GM19372 (cell line): Measurements from ENCODE around the gene ZDHHC14.
"Not testable (repeated sequence)": the region's sequence is repeated elsewhere in the genome, so short reads cannot be mapped to it uniquely, and the experiment has no call there.

ENCODE experiments used
- ATAC-seq: cut with Tn5 transposase; IDR thresholded peaks from one replicate; pipeline ENCODE4 v1.9.1; 2021; ENCODE audit warnings: mild to moderate bottlenecking, low read depth, moderate library complexity; ENCODE audit not compliant: unreplicated experiment

ZDHHC14 gene

DNA sequence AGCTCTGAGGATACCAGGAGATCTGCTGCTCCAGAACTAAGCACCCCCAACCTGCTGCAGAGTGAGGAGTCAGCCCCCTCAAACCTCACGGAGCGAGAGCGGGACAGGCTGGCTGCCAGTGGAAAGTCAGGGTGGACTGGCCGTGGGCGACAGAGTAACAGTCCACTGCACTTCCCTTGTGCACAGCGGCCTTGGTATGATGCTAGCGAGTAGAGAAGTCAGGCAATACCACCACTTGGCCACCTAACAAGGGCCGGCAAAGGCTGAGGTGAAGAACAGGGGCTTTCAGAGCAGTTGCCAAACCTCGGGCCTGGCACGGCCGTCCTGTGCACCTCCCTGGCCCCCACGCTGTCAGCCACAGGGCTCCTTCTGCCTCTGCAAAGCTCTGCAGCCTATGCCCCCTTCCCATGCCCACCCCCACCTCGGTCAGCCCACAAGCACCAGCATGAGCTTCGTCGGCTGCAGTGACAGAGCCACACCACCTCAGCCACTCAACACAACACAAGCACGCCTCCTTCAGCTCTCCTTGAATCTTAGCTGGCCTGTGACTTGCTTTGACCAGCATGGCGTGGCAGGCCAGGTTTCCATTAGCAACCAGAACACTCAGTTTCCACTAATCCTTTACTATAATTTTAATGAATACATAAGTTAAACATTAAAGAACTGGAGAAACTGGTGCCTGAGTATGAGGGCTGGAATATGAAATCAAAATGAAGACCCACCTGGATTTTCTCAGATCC lies 314.5 kb downstream of the ZDHHC14 start:
- ATAC-seq, result no peak

DNA sequence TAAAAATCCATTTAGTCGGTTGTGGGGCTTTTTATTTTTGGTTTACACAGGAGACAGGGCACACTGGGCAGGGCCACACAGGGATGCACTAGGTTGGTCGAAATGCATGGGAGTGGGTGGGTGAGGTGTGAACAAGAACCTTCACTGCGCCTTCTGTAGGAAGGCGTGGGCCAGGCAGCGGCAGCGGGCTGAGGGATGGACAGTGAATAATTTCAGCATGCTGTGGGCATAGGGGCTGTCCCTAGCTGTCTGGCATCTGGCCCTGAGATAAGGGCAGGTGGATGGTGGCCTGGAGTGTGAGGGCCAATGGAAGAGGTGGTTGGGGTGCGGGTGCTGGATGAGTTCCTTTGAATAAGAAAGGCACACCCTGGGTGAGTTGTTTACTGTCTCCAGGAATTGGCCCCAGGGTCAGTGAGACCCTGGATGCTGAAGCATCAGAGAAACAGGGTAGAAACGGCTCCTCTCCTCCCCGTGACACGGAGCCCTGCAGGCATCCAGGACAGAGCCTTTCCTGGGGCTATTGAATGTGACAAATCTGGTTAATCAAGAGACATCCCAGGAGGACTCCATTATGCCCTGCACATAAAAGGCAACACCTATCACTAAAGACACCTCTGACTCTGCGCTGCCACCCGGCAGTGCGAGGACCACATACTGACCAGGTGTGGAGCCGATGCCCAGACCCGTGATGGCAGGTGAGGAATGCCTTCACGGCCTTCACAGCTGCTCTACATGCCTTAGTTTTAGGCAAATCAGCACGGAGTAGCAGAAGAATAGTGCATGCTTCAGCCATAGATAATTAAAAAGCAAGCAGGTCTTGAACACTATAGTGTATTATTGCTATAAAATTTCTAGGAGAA lies 319.0 kb downstream of the ZDHHC14 start:
- ATAC-seq, result no peak

GRCh38 chr6:157706351-157706750 lies 325.4 kb downstream of the ZDHHC14 start:
- not testable (repeated sequence) for ATAC-seq

- no peak for ATAC-seq
These were observed 325.9 kb downstream of the ZDHHC14 start for GRCh38 chr6:157706883-157707282.

- ATAC-seq, result no peak
These were observed 326.6 kb downstream of the ZDHHC14 start for GRCh38 chr6:157707576-157707975.

- ATAC-seq, result no peak
These were observed 327.2 kb downstream of the ZDHHC14 start for GRCh38 chr6:157708239-157708638.

DNA sequence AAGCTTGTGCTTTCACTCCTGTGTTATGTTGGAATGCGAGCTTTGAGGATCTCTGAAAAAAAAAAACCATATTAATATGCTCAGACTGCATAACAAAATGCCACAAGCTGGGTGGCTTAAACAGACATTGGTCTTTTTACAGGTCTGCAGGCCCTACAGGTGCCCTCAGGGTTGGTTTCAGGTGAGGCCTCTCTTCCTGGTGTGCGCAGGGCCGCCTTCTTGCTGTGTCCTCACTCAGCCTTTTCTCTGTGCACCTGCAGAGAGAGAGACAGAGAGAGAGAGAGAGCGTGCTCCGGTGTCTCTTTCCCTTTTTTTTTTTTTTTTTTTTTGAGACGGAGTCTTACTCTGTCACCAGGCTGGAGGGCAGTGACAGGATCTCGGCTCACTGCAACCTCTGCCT lies 327.9 kb downstream of the ZDHHC14 start:
- no peak for ATAC-seq

- ATAC-seq, result no peak
These were observed 328.6 kb downstream of the ZDHHC14 start for GRCh38 chr6:157709555-157709954.

GRCh38 chr6:157710604-157711003 lies 329.6 kb downstream of the ZDHHC14 start:
- no peak for ATAC-seq

- no peak for ATAC-seq
These were observed 330.1 kb downstream of the ZDHHC14 start for GRCh38 chr6:157711060-157711459.

- no peak for ATAC-seq
These were observed 331.8 kb downstream of the ZDHHC14 start for GRCh38 chr6:157712585-157713295.

DNA sequence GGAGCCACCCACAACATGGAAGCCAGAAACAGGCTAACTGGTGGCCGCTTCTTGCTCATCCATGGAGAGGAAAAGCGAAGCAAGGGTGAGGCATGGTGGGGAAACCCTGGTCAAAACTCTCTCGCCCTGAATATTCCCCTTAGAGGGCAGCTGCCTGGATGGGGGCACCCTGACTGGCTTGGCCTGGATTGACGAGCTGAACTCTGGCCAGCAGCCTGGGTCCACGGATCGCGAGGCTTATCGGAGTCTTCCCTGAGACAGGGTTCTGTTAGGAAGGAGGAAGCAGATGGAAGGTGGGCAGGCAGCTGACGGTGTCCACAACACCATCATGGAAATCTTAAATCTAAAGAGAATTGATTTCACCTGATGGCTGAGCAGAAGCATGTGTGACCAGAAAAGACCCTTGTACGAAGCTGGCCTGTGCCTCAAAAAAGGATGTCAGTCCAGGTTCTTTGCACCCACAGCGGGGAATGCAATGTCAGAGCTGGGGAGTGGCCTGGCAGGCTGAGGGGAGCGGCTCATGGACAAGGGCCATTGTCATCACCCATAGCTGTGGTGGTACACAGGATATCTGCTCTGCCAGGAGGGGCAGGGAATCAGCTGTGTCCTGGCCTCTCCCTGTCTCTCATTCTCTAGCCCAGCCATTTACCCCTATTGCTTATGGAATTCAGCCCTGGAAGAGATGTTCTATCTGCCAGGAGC lies 332.6 kb downstream of the ZDHHC14 start:
- ATAC-seq, result no peak

- ATAC-seq, result no peak
These were observed 333.1 kb downstream of the ZDHHC14 start for GRCh38 chr6:157714153-157714490.

GRCh38 chr6:157715728-157716164 lies 334.8 kb downstream of the ZDHHC14 start:
- ATAC-seq, result no peak

GRCh38 chr6:157716251-157716995 lies 335.4 kb downstream of the ZDHHC14 start:
- no peak for ATAC-seq

DNA sequence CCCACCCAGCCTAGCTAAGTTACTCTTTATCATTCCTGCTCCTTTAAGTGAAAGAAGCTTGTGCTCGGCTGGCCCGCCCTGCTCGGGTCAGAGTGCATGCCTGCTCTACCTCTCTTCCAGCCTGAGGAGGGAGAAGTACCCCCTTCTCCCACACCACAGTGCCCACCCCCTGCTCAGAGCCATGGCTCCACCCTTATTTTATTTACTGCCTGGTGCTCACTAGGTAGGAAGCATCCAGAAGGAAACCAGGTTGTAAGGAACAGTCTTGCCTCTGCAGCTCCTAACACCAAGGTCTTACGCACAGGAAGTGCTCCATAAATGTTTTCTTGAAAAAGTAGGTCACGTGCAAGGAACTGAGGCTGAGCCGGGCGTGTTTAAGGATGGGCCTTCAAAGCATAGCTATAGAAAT lies 336.4 kb downstream of the ZDHHC14 start:
- ATAC-seq, result no peak

- no peak for ATAC-seq
These were observed 337.7 kb downstream of the ZDHHC14 start for GRCh38 chr6:157718503-157719187.

- not testable (repeated sequence) for ATAC-seq
These were observed 340.0 kb downstream of the ZDHHC14 start for GRCh38 chr6:157720964-157721363.

- no peak for ATAC-seq
These were observed 340.4 kb downstream of the ZDHHC14 start for GRCh38 chr6:157721426-157721825.
